Neutrophil (primary cell): ENCODE data around the gene DBF4.
"Not testable (repeated sequence)": the region's sequence is repeated elsewhere in the genome, so short reads cannot be mapped to it uniquely, and the experiment has no call there.

Source experiments
- H3K27ac ChIP-seq: fragments of 200-600 bp; sonication (generic); 2 replicates; pipeline ENCODE4 v1.5.1; 2016; ENCODE audit warnings: mild to moderate bottlenecking, moderate library complexity
- H3K27me3 ChIP-seq: fragments of 200-600 bp; sonication (generic); 2 replicates; pipeline ENCODE4 v1.6.0; 2016; ENCODE audit warnings: mild to moderate bottlenecking
- H3K36me3 ChIP-seq: fragments of 200-600 bp; sonication (generic); 2 replicates; pipeline ENCODE4 v1.5.1; 2017
- H3K4me1 ChIP-seq, 2 experiments: fragments of 200-600 bp in 1 of 2; sonication (generic) in 1 of 2; 1 replicate in 1 of 2; 2 replicates in 1 of 2; pipeline versions ENCODE4 v1.5.1 to v1.6.1; 2013 to 2016; ENCODE audit warnings: low read depth in 1 of 2, low read length in 1 of 2, mild to moderate bottlenecking in 1 of 2, moderate library complexity in 1 of 2; ENCODE audit not compliant: control insufficient read depth in 1 of 2, insufficient read depth in 1 of 2
- H3K4me3 ChIP-seq, 2 experiments: fragments of 200-600 bp in 1 of 2; sonication (generic) in 1 of 2; 1 replicate in 1 of 2; 2 replicates in 1 of 2; pipeline ENCODE4 v1.5.1; 2013 to 2016; ENCODE audit warnings: low read depth in 1 of 2, low read length in 1 of 2, mild to moderate bottlenecking in 1 of 2, moderate library complexity in 1 of 2
- H3K9me3 ChIP-seq: fragments of 200-600 bp; sonication (generic); 2 replicates; pipeline ENCODE4 v1.5.1; 2016
- TF ChIP-seq, protein P1 (sequence below): fragments of 200-600 bp; sonication (generic); IDR thresholded peaks from 2 replicates; pipeline ENCODE4 v1.5.1; 2016; ENCODE audit warnings: antibody characterized with exemption

Gene DBF4

DNA sequence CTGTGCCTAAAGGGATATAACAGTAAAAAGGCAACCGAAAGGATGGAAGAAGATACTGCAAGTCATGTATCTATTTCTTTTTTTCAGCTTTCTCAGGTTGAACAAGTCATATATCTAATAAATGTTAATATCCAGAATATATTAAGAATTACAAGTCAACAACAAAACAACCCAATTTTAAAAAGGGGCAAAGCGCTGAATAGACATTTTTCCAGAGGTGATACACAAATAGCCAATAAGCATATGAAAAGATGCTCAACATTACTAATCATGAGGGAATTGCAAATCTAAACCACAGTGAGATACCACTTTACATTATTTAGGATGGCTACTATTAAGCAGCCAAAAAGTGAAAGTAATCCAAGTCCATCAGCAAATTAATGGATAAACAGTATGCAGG lies 23.0 kb downstream of the DBF4 start:
- Histone ChIP-seq H3K9me3 (no peaks in the 10 kb centered on the region), H3K4me3 (no peak overlapping the region), H3K4me1 (no peaks in the 10 kb centered on the region), H3K36me3 (peaks cover 4% of the 10 kb centered on the region), H3K27me3 (no peaks in the 10 kb centered on the region), H3K27ac (no peak overlapping the region)
- TF ChIP-seq, protein P1, sequence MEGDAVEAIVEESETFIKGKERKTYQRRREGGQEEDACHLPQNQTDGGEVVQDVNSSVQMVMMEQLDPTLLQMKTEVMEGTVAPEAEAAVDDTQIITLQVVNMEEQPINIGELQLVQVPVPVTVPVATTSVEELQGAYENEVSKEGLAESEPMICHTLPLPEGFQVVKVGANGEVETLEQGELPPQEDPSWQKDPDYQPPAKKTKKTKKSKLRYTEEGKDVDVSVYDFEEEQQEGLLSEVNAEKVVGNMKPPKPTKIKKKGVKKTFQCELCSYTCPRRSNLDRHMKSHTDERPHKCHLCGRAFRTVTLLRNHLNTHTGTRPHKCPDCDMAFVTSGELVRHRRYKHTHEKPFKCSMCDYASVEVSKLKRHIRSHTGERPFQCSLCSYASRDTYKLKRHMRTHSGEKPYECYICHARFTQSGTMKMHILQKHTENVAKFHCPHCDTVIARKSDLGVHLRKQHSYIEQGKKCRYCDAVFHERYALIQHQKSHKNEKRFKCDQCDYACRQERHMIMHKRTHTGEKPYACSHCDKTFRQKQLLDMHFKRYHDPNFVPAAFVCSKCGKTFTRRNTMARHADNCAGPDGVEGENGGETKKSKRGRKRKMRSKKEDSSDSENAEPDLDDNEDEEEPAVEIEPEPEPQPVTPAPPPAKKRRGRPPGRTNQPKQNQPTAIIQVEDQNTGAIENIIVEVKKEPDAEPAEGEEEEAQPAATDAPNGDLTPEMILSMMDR = no peak

DNA sequence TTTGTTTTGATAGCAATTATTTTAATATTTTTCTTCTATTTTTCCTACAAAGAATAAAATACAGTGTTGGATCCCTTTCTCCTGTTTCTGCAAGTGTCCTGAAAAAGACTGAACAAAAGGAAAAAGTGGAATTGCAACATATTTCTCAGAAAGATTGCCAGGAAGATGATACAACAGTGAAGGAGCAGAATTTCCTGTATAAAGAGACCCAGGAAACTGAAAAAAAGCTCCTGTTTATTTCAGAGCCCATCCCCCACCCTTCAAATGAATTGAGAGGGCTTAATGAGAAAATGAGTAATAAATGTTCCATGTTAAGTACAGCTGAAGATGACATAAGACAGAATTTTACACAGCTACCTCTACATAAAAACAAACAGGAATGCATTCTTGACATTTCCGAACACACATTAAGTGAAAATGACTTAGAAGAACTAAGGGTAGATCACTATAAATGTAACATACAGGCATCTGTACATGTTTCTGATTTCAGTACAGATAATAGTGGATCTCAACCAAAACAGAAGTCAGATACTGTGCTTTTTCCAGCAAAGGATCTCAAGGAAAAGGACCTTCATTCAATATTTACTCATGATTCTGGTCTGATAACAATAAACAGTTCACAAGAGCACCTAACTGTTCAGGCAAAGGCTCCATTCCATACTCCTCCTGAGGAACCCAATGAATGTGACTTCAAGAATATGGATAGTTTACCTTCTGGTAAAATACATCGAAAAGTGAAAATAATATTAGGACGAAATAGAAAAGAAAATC lies 31.0 kb downstream of the DBF4 start:
- H3K36me3 ChIP-seq, H3K27me3 ChIP-seq, H3K9me3 ChIP-seq, H3K4me3 ChIP-seq: not testable (repeated sequence)
- H3K27ac ChIP-seq = peak overlapping the region; percentile 49
- peaks cover 24 to 25% of the 10 kb centered on the region in 2 experiments for H3K4me1 ChIP-seq

DNA sequence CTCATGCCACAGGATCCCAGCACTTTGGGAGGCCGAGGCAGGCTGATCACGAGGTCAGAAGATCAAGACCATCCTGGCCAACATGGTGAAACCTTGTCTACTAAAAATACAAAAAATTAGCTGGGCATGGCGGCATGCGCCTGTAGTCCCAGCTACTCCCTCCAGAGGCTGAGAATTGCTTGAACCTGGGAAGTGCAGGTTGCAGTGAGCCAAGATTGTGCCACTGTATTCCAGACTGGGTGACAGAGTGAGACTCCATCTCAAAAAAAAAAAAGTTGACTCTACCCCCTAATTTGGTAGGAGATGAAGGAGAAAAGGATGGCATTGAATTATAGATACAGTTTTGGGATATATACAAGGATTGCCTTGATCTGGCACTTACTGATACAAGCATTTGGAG lies 32.5 kb downstream of the DBF4 start:
- not testable (repeated sequence) for H3K9me3 ChIP-seq, H3K27me3 ChIP-seq, H3K4me3 ChIP-seq, H3K36me3 ChIP-seq, H3K27ac ChIP-seq
- H3K4me1 ChIP-seq = peaks cover 32 to 36% of the 10 kb centered on the region in 2 experiments

DNA sequence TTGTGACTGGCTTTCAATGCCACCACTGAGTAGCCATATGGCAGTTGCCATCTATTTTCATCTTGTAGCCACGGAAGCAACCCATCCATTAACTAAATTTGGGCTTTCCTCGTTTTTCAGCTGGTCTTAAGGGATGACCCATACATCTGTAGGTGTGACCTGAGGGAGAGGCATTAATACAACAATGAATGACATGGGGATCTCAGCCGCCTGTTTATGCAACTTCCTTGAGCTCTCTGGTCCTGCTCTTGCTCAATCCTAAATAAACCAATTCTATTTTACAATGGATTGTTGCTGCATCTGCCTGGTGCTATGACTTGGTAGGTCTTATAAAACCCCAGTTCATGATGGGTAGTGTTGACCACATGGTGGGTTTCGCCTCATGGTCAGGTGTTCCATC lies 35.8 kb downstream of the DBF4 start:
- no peak overlapping the region for H3K4me3 ChIP-seq
- H3K36me3 ChIP-seq = no peaks in the 10 kb centered on the region
- H3K27me3 ChIP-seq = no peaks in the 10 kb centered on the region
- H3K4me1 ChIP-seq = peaks cover 24 to 28% of the 10 kb centered on the region in 2 experiments
- TF ChIP-seq, protein P1 = no peak
- peak overlapping the region; percentile 46 for H3K27ac ChIP-seq
- H3K9me3 ChIP-seq = no peaks in the 10 kb centered on the region

DNA sequence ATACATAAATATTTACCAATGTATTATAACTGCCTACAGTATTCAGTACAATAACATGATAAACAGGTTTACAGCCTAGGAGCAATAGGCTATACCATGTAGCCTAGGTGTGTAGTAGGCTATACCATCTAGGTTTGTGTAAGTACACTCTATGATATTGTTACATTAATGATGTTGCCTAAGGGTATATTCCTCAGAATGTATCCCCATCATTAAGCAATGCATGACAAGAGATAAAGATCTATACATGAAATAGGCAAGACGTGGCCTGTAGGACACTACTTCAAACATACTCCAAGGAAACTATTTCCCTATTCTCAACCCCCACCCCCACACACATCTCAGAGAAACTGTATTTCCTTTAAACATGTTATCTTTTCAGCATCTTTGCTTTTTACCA lies 42.4 kb downstream of the DBF4 start:
- H3K27ac ChIP-seq = no peak overlapping the region
- H3K27me3 ChIP-seq = no peaks in the 10 kb centered on the region
- H3K4me1 ChIP-seq = peaks cover 4 to 8% of the 10 kb centered on the region in 2 experiments
- no peaks in the 10 kb centered on the region for H3K9me3 ChIP-seq
- TF ChIP-seq, protein P1 = no peak
- no peak overlapping the region for H3K4me3 ChIP-seq
- H3K36me3 ChIP-seq = no peaks in the 10 kb centered on the region

DNA sequence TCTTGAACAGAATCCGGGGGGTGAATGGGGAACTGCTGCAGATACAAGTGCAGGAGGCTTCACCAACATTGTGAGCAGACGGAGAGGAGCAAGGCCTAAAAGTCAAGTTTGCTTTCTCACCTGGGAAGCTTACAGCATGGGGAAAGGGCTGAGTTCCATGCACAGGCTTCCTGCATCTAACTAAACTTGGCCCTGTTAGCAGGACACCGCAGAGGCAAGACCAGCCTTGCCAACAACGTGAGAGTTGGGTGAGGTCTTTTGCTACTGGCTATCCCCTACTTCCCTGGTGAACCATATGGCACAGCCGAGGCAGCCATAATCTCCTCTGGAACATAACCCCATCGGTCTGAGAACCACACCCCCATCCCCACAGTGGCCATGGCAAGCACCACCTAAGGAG lies 43.6 kb downstream of the DBF4 start:
- Histone ChIP-seq H3K4me1 (peaks cover 4 to 8% of the 10 kb centered on the region in 2 experiments), H3K9me3 (no peaks in the 10 kb centered on the region), H3K27ac (no peak overlapping the region), H3K36me3 (no peaks in the 10 kb centered on the region), H3K27me3 (no peaks in the 10 kb centered on the region), H3K4me3 (no peak overlapping the region)
- TF ChIP-seq, protein P1 = no peak
